ENCODE measurements around the gene FABP3. TPM values are rescaled to one million over a fixed set of nuclear protein-coding genes. Genes with fewer than 3 reads are reported as not detected.

FABP3 gene
- polyA plus RNA-seq, 2 of the 4 experiments (the other 2 are of a cell fraction) = not detected

GRCh38 chr1:31344503-31344902, 28.4 kb downstream of the FABP3 start:
- no peak for ATAC-seq

GRCh38 chr1:31336687-31337467, 36.0 kb downstream of the FABP3 start:
- Histone ChIP-seq H3K9me3 (no peaks in the 10 kb centered on the region), H3K4me3 (no peak overlapping the region), H3K4me2 (no peak overlapping the region), H3K4me1 (no peaks in the 10 kb centered on the region), H3K27ac (no peak overlapping the region)
- FAIRE-seq (no peak), ATAC-seq (no peak), DNase-seq (ENCODE audit: low read depth in 1 of 2, low spot score in 1 of 2) (no peak)
- POLR2A ChIA-PET = no interaction called here
- TF ChIP-seq EP300 (IDR thresholded peaks at IDR 0.05) (no peak), FOXS1 (CRISPR knock-in tag; IDR thresholded peaks at IDR 0.05) (no peak), ESRRA (IDR thresholded peaks at IDR 0.05; ENCODE audit: borderline replicate concordance, low read length) (no peak), TP53 (CRISPR knock-in tag; IDR thresholded peaks at IDR 0.05) (no peak), RCOR1 (IDR thresholded peaks at IDR 0.05; ENCODE audit: low read depth, low read length) (no peak), ZNF302 (CRISPR knock-in tag; IDR thresholded peaks at IDR 0.05) (no peak), ZSCAN20 (CRISPR knock-in tag; IDR thresholded peaks at IDR 0.05) (no peak), ATOH8 (CRISPR knock-in tag; IDR thresholded peaks at IDR 0.05; ENCODE audit: low read depth) (no peak), EHF (CRISPR knock-in tag; IDR thresholded peaks at IDR 0.05) (no peak), NFE2L2 (conservative IDR thresholded peaks at IDR 0.05; ENCODE audit: low read length) (no peak), JUNB (IDR thresholded peaks at IDR 0.05) (no peak), CBX8 (IDR thresholded peaks at IDR 0.05) (no peak), ZFP36 (IDR thresholded peaks at IDR 0.05; ENCODE audit: borderline replicate concordance, partially characterized antibody) (no peak), USF2 (IDR thresholded peaks at IDR 0.05) (no peak), KDM1A (IDR thresholded peaks at IDR 0.05; ENCODE audit: low read depth) (no peak), SMC3 (IDR thresholded peaks at IDR 0.05) (no peak)
- CTCF ChIA-PET = interaction anchor here (1.0 to 5.2 kb wide), 3 partner anchors 9 to 153 kb away, joined by 3 to 69 read pairs (median 4); no protein-coding TSS in a partner anchor
- WGBS (ENCODE audit: missing lambda C conversion rate) = 87% methylated on average over 10 of the region's 10 CpGs

More at GRCh38 chr1:31344503-31344902, 28.4 kb downstream of the FABP3 start:
- POLR2A ChIA-PET = no interaction called here
- Histone ChIP-seq H3K4me3 (no peak overlapping the region), H3K27ac (no peak overlapping the region), H3K9me3 (no peaks in the 10 kb centered on the region), H3K4me2 (no peak overlapping the region), H3K4me1 (no peaks in the 10 kb centered on the region)
- CTCF ChIA-PET = no interaction called here
- WGBS (ENCODE audit: missing lambda C conversion rate) = 83% methylated on average over 1 of the region's 1 CpG
- TF ChIP-seq TP53 (CRISPR knock-in tag; IDR thresholded peaks at IDR 0.05) = no peak
- no peak for TF ChIP-seq HMGXB4 (CRISPR knock-in tag; IDR thresholded peaks at IDR 0.05; ENCODE audit: borderline replicate concordance)
- TF ChIP-seq POLR2AphosphoS2 (conservative IDR thresholded peaks at IDR 0.05; ENCODE audit: low read length) = no peak
- TF ChIP-seq ATOH8 (CRISPR knock-in tag; IDR thresholded peaks at IDR 0.05; ENCODE audit: low read depth) = no peak
- no peak for TF ChIP-seq FOSL2 (IDR thresholded peaks at IDR 0.05)
- no peak for TF ChIP-seq FOSL2 (CRISPR knock-in tag; IDR thresholded peaks at IDR 0.05)
- no peak for TF ChIP-seq PBX3 (IDR thresholded peaks at IDR 0.05)
- no peak for TF ChIP-seq RFX5 (IDR thresholded peaks at IDR 0.05)
- TF ChIP-seq HEYL (CRISPR knock-in tag; IDR thresholded peaks at IDR 0.05) = no peak
- no peak for DNase-seq (ENCODE audit: low read depth in 1 of 2, low spot score in 1 of 2)
- FAIRE-seq = no peak

All from A549 (cell line).